Heart right ventricle (tissue), 16 donors: Measurements from ENCODE around the gene TTC34. TPM values are rescaled to one million over a fixed set of nuclear protein-coding genes. Genes with fewer than 3 reads are reported as not detected.
A peak's percentile ranks its signal among the peaks of the same experiment; 100 is the strongest.

ENCODE experiments used
- ATAC-seq, 8 donors: fragments of 200-7000 bp; cut with Tn5 transposase; one replicate each; pipeline ENCODE4 v1.9.1; 2020; ENCODE audit warnings: mild to moderate bottlenecking in 8 of 8, moderate library complexity in 8 of 8, moderate number of reproducible peaks in 1 of 8
- DNase-seq, 2 donors: peaks; one replicate each; pipeline ENCODE4 v3.0.0-alpha.2; 2020
- H3K27ac ChIP-seq, 10 donors: fragments of 200-600 bp; sonication (generic) in 2 of 10; one replicate each; pipeline versions ENCODE4 v1.5.0 to v1.8.0; 2020 to 2022; ENCODE audit warnings: mild to moderate bottlenecking in 3 of 10
- H3K27me3 ChIP-seq, 7 donors: fragments of 200-600 bp; one replicate each; pipeline ENCODE4 v1.8.0; 2021 to 2022; ENCODE audit warnings: mild to moderate bottlenecking in 2 of 7
- H3K36me3 ChIP-seq, 9 donors: fragments of 200-600 bp; sonication (generic) in 1 of 9; one replicate each; pipeline versions ENCODE4 v1.5.0 to v1.8.0; 2020 to 2022; ENCODE audit warnings: mild to moderate bottlenecking in 2 of 9
- H3K4me1 ChIP-seq, 9 donors: fragments of 200-600 bp; sonication (generic) in 1 of 9; one replicate each; pipeline versions ENCODE4 v1.5.0 to v1.8.0; 2020 to 2022; ENCODE audit warnings: mild to moderate bottlenecking in 4 of 9
- H3K4me3 ChIP-seq, 10 donors: fragments of 200-600 bp; sonication (generic) in 2 of 10; one replicate each; pipeline versions ENCODE4 v1.5.0 to v1.8.0; 2020 to 2022; ENCODE audit warnings: mild to moderate bottlenecking in 7 of 10, moderate library complexity in 2 of 10
- H3K9me3 ChIP-seq, 11 donors: fragments of 200-600 bp in 10 of 11; sonication (generic) in 2 of 11; one replicate each; pipeline versions ENCODE4 v1.5.0 to v1.8.0; 2013 to 2022; ENCODE audit warnings: mild to moderate bottlenecking in 2 of 11, control low read depth in 1 of 11, moderate library complexity in 1 of 11
- CTCF ChIP-seq, 9 donors: fragments of 200-600 bp; sonication (generic) in 2 of 9; IDR thresholded peaks; one replicate each; pipeline versions ENCODE4 v1.5.0 to v1.8.0; 2021 to 2022; ENCODE audit warnings: antibody characterized with exemption in 9 of 9, mild to moderate bottlenecking in 5 of 9, moderate library complexity in 1 of 9
- WGBS, 2 donors: extraction: QIAGEN DNeasy Blood & Tissue Kit; methylation state at CpG; one replicate each; pipeline ENCODE4 v1.1.7; 2013; ENCODE audit warnings: inconsistent platforms in 1 of 2; 5-methylcytosine and 5-hydroxymethylcytosine counted together
- intact Hi-C, 10 donors: fragments of 100-400 bp; cut with DNase I; formaldehyde crosslinking; loops; one replicate each; pipeline versions ENCODE4 v1.11.1 to v1.14.2; 2022
- polyA plus RNA-seq, 2 donors: library from polyadenylated mRNA; stranded (reverse); fragments of 200-250 nt; gene quantifications; one replicate each; pipeline ENCODE4 v1.2.3, GENCODE V29; 2013
- total RNA-seq, 10 donors: library from RNA; stranded (reverse); fragmentation: NEBNext Ultra II Directional in 3 of 10; extraction: Animal tissue kit (Norgen Biotek cat#: 25700) in 3 of 10; gene quantifications; one replicate each; pipeline versions ENCODE4 v1.2.1 to v1.2.4, GENCODE V29; 2021 to 2023
- donor health status: Arrhythmogenic right ventricular cardiomyopathy.
- donor health status: ischemic (EF 13 %, LVEDD 7.1; RV severe dilation, severe dysfunction).
- donor health status: healthy with polysubstance abuse.
- donor health status: DM: no; HTN: yes; CAD: no.
- donor health status: DM: no; HTN: no; CAD: no.
- donor health status: ischemic (EF 25% LVEDD 6.9; RV normal size, moderate dysfunction).
- donor health status: ischemic (EF 25% LVEDD 5.7; RV mildly dilated, moderate dysfunction).
- donor health status: healthy.
- donor health status: DM: yes; HTN: yes; CAD: no.
- donor health status: Ischemic cardiomyopathy.
- donor health status: ischemic (EF 35%, LVEDD 5.7; RV mildly dilated, moderate dysfunction).
- donor health status: nonischemic (EF 11% LVEDD 7.7; RV severe dilation, severe dysfunction).
- donor health status: DM: yes; HTN: yes; CAD: no.
- donor health status: PGD.
- donor health status: ischemic (EF 29% LVEDD 5.4; RV normal size, mild dysfunction).
- donor health status: nonischemic (EF 23%, LVEDD 6.1; RV moderate dilation, normal function).

The TTC34 gene
- total and polyA plus RNA-seq, 12 donors: 0.03 to 0.74 (median 0.42) TPM

GRCh38 chr1:2819831-2820730 is 18.6 kb upstream of the TTC34 start:
- ATAC-seq: no peak
- Histone ChIP-seq H3K4me3 (no peak overlapping the region), H3K9me3 (no peaks in the 10 kb centered on the region), H3K4me1 (no peaks in the 10 kb centered on the region), H3K27ac (no peak overlapping the region), H3K36me3 (no peaks in the 10 kb centered on the region), H3K27me3 (peaks cover 0 to 47% (median 14%) of the 10 kb centered on the region in 7 donors)
- 92 to 94% methylated on average over 31 of the region's 31 CpGs for WGBS, 2 donors
- TF ChIP-seq CTCF (IDR thresholded peaks at IDR 0.05): no peak
- peak in 1 of 2 donors; percentile 4 for DNase-seq
- intact Hi-C loops: loop anchor here in 6 of 10 donors (5.0 to 10.0 kb wide), 2 partner anchors 605 to 607 kb away; no protein-coding TSS in a partner anchor

- 88% methylated on average over 5 of the region's 5 CpGs for WGBS, 2 donors
- TF ChIP-seq CTCF (IDR thresholded peaks at IDR 0.05): no peak
- peak in 1 of 2 donors; percentile 4 for DNase-seq
- Histone ChIP-seq H3K36me3 (no peaks in the 10 kb centered on the region), H3K27ac (no peak overlapping the region), H3K27me3 (peaks cover 0 to 47% (median 14%) of the 10 kb centered on the region in 7 donors), H3K4me1 (no peaks in the 10 kb centered on the region), H3K9me3 (no peaks in the 10 kb centered on the region), H3K4me3 (no peak overlapping the region)
- no peak for ATAC-seq
- intact Hi-C loops: no loop called here
Measured at GRCh38 chr1:2819429-2819828, 17.9 kb upstream of the TTC34 start.

GRCh38 chr1:2817784-2818564 is 16.5 kb upstream of the TTC34 start:
- Histone ChIP-seq H3K9me3 (peaks cover 0 to 5% (median 0%) of the 10 kb centered on the region in 11 donors), H3K36me3 (no peaks in the 10 kb centered on the region), H3K27me3 (peaks cover 0 to 34% (median 14%) of the 10 kb centered on the region in 7 donors), H3K27ac (no peak overlapping the region), H3K4me3 (no peak overlapping the region), H3K4me1 (no peaks in the 10 kb centered on the region)
- TF ChIP-seq CTCF (IDR thresholded peaks at IDR 0.05): no peak
- 83 to 89% methylated on average over 11 of the region's 11 CpGs for WGBS, 2 donors
- intact Hi-C loops: no loop called here
- ATAC-seq (no peak), DNase-seq (peak in 1 of 2 donors; percentile 1)

- 87 to 89% methylated on average over 15 of the region's 15 CpGs for WGBS, 2 donors
- intact Hi-C loops: no loop called here
- no peak for ATAC-seq
- Histone ChIP-seq H3K4me1 (no peaks in the 10 kb centered on the region), H3K36me3 (no peaks in the 10 kb centered on the region), H3K27ac (no peak overlapping the region), H3K4me3 (no peak overlapping the region), H3K9me3 (peaks cover 0 to 17% (median 0%) of the 10 kb centered on the region in 11 donors), H3K27me3 (peaks cover 0 to 31% (median 12%) of the 10 kb centered on the region in 7 donors)
- TF ChIP-seq CTCF (IDR thresholded peaks at IDR 0.05): no peak
- DNase-seq: peak in 1 of 2 donors; percentile 1
Measured at GRCh38 chr1:2816786-2817185, 15.3 kb upstream of the TTC34 start.
